ENCODE measurements around the gene RNPC3.

- TF ChIP-seq CTCF (tag by site-specific recombination; IDR thresholded peaks at IDR 0.05) (no peak), ZBTB11 (tag by site-specific recombination; conservative IDR thresholded peaks at IDR 0.05; ENCODE audit: low read depth) (no peak), ZNF354C (tag by site-specific recombination; IDR thresholded peaks at IDR 0.05; ENCODE audit: borderline replicate concordance, low read depth) (no peak), ZBTB49 (tag by site-specific recombination; IDR thresholded peaks at IDR 0.05; ENCODE audit: low read depth) (no peak), ZFP37 (tag by site-specific recombination; IDR thresholded peaks at IDR 0.05) (no peak), ZNF501 (tag by site-specific recombination; IDR thresholded peaks at IDR 0.05) (no peak)
Measured at GRCh38 chr1:103584537-103584936, 59.0 kb downstream of the RNPC3 start.

Data from HEK293 (cell line).